Astrocyte (in vitro differentiated cells and primary cell): ENCODE measurements around the gene BCHE. TPM values are rescaled to one million over a fixed set of nuclear protein-coding genes. Genes with fewer than 3 reads are reported as not detected.

ENCODE experiments used
- DNase-seq: peaks from one replicate; pipeline ENCODE4 v3.0.0-alpha.2; 2010; ENCODE audit warnings: low read depth
- FAIRE-seq: peaks from 2 replicates; lab custom pipeline; 2011; peaks lifted over from hg19 to GRCh38; lab: Jason Lieb, UNC
- H2AFZ ChIP-seq: 2 replicates; pipeline ENCODE4 v1.6.0; 2012; ENCODE audit warnings: low read depth, low read length, inconsistent platforms
- H3K27ac ChIP-seq: 2 replicates; pipeline ENCODE4 v1.5.1; 2011; ENCODE audit warnings: low read depth, low read length, inconsistent platforms
- H3K27me3 ChIP-seq: 2 replicates; pipeline ENCODE4 v1.6.0; 2011; ENCODE audit warnings: low read length, inconsistent platforms; ENCODE audit not compliant: insufficient read depth
- H3K36me3 ChIP-seq: 2 replicates; pipeline ENCODE4 v1.5.1; 2011; ENCODE audit warnings: low read length, inconsistent platforms; ENCODE audit not compliant: insufficient read depth
- H3K4me1 ChIP-seq: 2 replicates; pipeline ENCODE4 v1.5.1; 2011; ENCODE audit warnings: low read length, inconsistent platforms; ENCODE audit not compliant: insufficient read depth
- H3K4me2 ChIP-seq: 2 replicates; pipeline ENCODE4 v1.6.0; 2012; ENCODE audit warnings: low read length, inconsistent platforms
- H3K4me3 ChIP-seq: 2 replicates; pipeline ENCODE4 v1.5.1; 2011; ENCODE audit warnings: low read depth, mild to moderate bottlenecking, low read length, inconsistent platforms; ENCODE audit not compliant: insufficient read depth
- H3K79me2 ChIP-seq: 2 replicates; pipeline ENCODE4 v1.6.0; 2012; ENCODE audit warnings: mild to moderate bottlenecking, low read length, inconsistent platforms; ENCODE audit not compliant: insufficient read depth
- H3K9ac ChIP-seq: 2 replicates; pipeline ENCODE4 v1.6.0; 2012; ENCODE audit warnings: mild to moderate bottlenecking, low read length, inconsistent platforms
- H3K9me3 ChIP-seq: 2 replicates; pipeline ENCODE4 v1.5.1; 2012; ENCODE audit warnings: low read depth, mild to moderate bottlenecking, low read length, inconsistent platforms; ENCODE audit not compliant: insufficient read depth
- H4K20me1 ChIP-seq: 2 replicates; pipeline ENCODE4 v1.6.0; 2012; ENCODE audit warnings: low read length, inconsistent platforms; ENCODE audit not compliant: insufficient read depth
- H3K27ac Mint-ChIP-seq: one replicate; pipeline ENCODE4 v1.8.0; 2021; ENCODE audit warnings: mild to moderate bottlenecking, mixed read lengths; ENCODE audit not compliant: unreplicated experiment
- H3K27me3 Mint-ChIP-seq: one replicate; pipeline ENCODE4 v1.8.0; 2021; ENCODE audit warnings: low read depth, mixed read lengths; ENCODE audit not compliant: unreplicated experiment
- H3K36me3 Mint-ChIP-seq: one replicate; pipeline ENCODE4 v1.8.0; 2021; ENCODE audit warnings: low read depth, mixed read lengths; ENCODE audit not compliant: unreplicated experiment
- H3K4me1 Mint-ChIP-seq: one replicate; pipeline ENCODE4 v1.8.0; 2021; ENCODE audit warnings: low read depth, mixed read lengths; ENCODE audit not compliant: unreplicated experiment
- H3K4me3 Mint-ChIP-seq: one replicate; pipeline ENCODE4 v1.8.0; 2021; ENCODE audit warnings: mild to moderate bottlenecking, moderate library complexity, mixed read lengths; ENCODE audit not compliant: unreplicated experiment
- H3K9me3 Mint-ChIP-seq: one replicate; pipeline ENCODE4 v1.8.0; 2021; ENCODE audit warnings: mild to moderate bottlenecking, mixed read lengths; ENCODE audit not compliant: unreplicated experiment
- EZH2 ChIP-seq: IDR thresholded peaks from 2 replicates; pipeline ENCODE4 v1.6.1; 2012; ENCODE audit warnings: mild to moderate bottlenecking, low read length, inconsistent platforms; ENCODE audit not compliant: insufficient read depth
- total RNA-seq: library from RNA; stranded (reverse); gene quantifications from 2 replicates; pipeline ENCODE4 v1.2.1, GENCODE V29; 2021
- TF ChIP-seq, protein P1 (sequence below): IDR thresholded peaks from 2 replicates; pipeline ENCODE4 v1.5.1; 2011; ENCODE audit warnings: low read depth, mild to moderate bottlenecking, inconsistent platforms, low read length, moderate library complexity; ENCODE audit not compliant: insufficient read depth

The BCHE gene
- total RNA-seq, 1 donor from 2014 or later, result 10.6 TPM

DNA sequence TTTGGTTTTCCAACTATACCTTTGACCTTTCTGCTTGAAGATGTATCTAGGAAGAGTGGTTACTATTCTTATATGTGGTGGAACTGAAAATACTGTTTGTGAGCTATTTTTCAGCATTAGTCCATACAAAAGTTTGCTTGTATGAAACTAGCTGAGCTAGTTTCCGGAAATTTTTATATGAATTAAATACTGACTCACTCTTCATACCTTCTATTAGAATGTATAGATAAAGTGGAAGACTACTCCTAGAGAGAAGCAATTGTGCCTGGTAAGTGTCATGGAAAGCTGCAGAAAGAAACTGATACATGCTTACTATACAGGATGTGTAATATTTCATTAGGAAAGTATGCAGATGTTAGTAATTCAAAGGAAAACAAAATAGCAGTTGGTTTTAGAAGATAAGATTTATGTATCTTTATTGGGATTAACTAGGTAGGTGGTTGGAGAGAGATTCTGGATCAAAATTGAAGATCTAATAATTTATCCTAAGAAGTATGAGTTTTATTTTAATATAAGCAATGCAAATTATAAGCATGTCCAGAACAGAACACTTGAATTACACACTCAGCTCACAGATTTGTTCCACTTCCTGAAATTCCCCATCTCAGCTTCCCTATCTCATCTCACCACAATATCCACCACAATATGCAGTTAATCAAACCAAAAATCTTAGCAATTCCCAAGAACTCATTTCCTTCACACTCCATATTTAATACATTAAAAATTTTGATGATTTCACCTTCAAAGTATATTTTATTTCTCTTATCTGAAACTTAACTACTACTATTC is 82.8 kb downstream of the BCHE start:
- Histone ChIP-seq H3K4me1 (peaks cover 11% of the 10 kb centered on the region), H3K36me3 (no peaks in the 10 kb centered on the region)
- H3K27ac Mint-ChIP-seq, result no peak overlapping the region

DNA sequence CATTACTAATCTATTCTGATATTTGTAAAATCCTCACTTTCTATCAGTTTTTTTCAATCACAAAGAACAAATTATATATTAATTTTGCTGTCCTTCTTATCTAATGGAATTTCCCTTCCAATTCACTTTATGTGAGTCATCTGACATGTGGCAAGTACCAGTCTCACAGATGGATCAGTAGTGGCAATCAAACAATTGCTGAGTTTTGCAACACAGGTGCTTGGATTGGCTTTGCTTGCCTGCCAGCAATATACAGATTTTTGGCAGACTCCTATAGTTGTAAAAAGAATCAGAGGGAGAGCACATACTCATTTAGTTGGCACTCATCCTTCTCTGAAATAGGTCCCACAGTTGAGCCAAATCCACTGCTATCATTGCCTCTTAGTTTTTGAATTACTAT is 83.7 kb downstream of the BCHE start:
- H3K36me3 ChIP-seq, result no peaks in the 10 kb centered on the region
- no peaks in the 10 kb centered on the region for H3K9me3 ChIP-seq
- H3K27ac ChIP-seq, result no peak overlapping the region
- H3K79me2 ChIP-seq, result no peaks in the 10 kb centered on the region
- Mint-ChIP-seq H3K4me3 (no peak overlapping the region), H3K27me3 (no peaks in the 10 kb centered on the region), H3K4me1 (peaks cover 12% of the 10 kb centered on the region), H3K27ac (no peak overlapping the region), H3K9me3 (no peaks in the 10 kb centered on the region), H3K36me3 (no peaks in the 10 kb centered on the region)
- TF ChIP-seq EZH2, result no peak
- TF ChIP-seq, protein P1, sequence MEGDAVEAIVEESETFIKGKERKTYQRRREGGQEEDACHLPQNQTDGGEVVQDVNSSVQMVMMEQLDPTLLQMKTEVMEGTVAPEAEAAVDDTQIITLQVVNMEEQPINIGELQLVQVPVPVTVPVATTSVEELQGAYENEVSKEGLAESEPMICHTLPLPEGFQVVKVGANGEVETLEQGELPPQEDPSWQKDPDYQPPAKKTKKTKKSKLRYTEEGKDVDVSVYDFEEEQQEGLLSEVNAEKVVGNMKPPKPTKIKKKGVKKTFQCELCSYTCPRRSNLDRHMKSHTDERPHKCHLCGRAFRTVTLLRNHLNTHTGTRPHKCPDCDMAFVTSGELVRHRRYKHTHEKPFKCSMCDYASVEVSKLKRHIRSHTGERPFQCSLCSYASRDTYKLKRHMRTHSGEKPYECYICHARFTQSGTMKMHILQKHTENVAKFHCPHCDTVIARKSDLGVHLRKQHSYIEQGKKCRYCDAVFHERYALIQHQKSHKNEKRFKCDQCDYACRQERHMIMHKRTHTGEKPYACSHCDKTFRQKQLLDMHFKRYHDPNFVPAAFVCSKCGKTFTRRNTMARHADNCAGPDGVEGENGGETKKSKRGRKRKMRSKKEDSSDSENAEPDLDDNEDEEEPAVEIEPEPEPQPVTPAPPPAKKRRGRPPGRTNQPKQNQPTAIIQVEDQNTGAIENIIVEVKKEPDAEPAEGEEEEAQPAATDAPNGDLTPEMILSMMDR, result no peak
- no peak overlapping the region for H2AFZ ChIP-seq
- peaks cover 11% of the 10 kb centered on the region for H3K4me1 ChIP-seq
- H3K9ac ChIP-seq, result no peak overlapping the region
- DNase-seq (peak; percentile 39), FAIRE-seq (no peak)
- H3K4me3 ChIP-seq, result no peak overlapping the region
- H3K27me3 ChIP-seq, result no peaks in the 10 kb centered on the region
- no peak overlapping the region for H3K4me2 ChIP-seq
- H4K20me1 ChIP-seq, result no peaks in the 10 kb centered on the region

More for the DNA sequence above, 82.8 kb downstream of the BCHE start:
- H3K4me3 ChIP-seq, result no peak overlapping the region
- no peak overlapping the region for H2AFZ ChIP-seq
- no peak for TF ChIP-seq EZH2
- TF ChIP-seq, protein P1, result no peak
- Mint-ChIP-seq H3K4me3 (no peak overlapping the region), H3K27me3 (no peaks in the 10 kb centered on the region), H3K36me3 (no peaks in the 10 kb centered on the region), H3K4me1 (peaks cover 12% of the 10 kb centered on the region), H3K9me3 (no peaks in the 10 kb centered on the region)
- no peaks in the 10 kb centered on the region for H3K9me3 ChIP-seq
- no peak overlapping the region for H3K27ac ChIP-seq
- H4K20me1 ChIP-seq, result no peaks in the 10 kb centered on the region
- no peak overlapping the region for H3K9ac ChIP-seq
- DNase-seq, result peak; percentile 18
- H3K27me3 ChIP-seq, result no peaks in the 10 kb centered on the region
- H3K4me2 ChIP-seq, result no peak overlapping the region
- no peaks in the 10 kb centered on the region for H3K79me2 ChIP-seq
- FAIRE-seq, result no peak

DNA sequence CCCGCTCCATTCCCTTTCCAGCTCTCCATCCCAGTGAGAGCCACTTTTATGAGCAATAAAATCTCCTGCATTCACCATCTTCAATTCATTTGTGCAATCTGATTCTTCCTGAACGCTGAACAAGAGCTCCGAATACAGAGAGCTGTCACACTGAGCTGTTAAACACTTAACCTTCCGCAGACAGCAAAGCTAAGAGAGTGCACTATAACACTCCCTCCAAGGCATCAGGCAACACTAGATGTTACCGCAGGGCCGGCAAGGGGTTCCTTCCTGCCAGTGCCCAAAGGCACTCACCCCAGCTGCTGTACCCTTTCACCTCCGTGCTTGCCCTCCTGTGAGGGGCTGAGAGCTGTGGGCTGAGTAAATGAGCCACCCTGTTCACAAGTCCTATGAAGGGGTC is 85.6 kb downstream of the BCHE start:
- no peaks in the 10 kb centered on the region for H3K27me3 Mint-ChIP-seq
- no peak overlapping the region for H3K27ac Mint-ChIP-seq
- Histone ChIP-seq H3K36me3 (no peaks in the 10 kb centered on the region), H3K9ac (no peak overlapping the region), H3K4me3 (no peak overlapping the region), H3K9me3 (no peaks in the 10 kb centered on the region), H4K20me1 (no peaks in the 10 kb centered on the region), H3K79me2 (no peaks in the 10 kb centered on the region), H2AFZ (no peak overlapping the region), H3K4me2 (no peak overlapping the region), H3K4me1 (peaks cover 11% of the 10 kb centered on the region), H3K27ac (no peak overlapping the region), H3K27me3 (no peaks in the 10 kb centered on the region)
- TF ChIP-seq, protein P1, result no peak
- FAIRE-seq (no peak), DNase-seq (no peak)
- H3K36me3 Mint-ChIP-seq, result no peaks in the 10 kb centered on the region
- H3K4me3 Mint-ChIP-seq, result no peak overlapping the region
- no peaks in the 10 kb centered on the region for H3K9me3 Mint-ChIP-seq
- H3K4me1 Mint-ChIP-seq, result peaks cover 12% of the 10 kb centered on the region
